H9 (cell line): ENCODE results near the gene TENM4. TPM values are rescaled to one million over a fixed set of nuclear protein-coding genes. Genes with fewer than 3 reads are reported as not detected.

Experiments
- DNase-seq: peaks from one replicate; pipeline ENCODE4 v3.0.0-alpha.2; 2017
- H2AFZ ChIP-seq: one replicate; pipeline ENCODE4 v1.6.1; 2013; ENCODE audit warnings: mild to moderate bottlenecking, low read length, control low read depth, moderate library complexity
- H2AK5ac ChIP-seq: 2 replicates; pipeline ENCODE4 v1.6.1; 2013; ENCODE audit warnings: low read length, control low read depth, mixed read lengths; ENCODE audit not compliant: insufficient read length
- H2BK120ac ChIP-seq: one replicate; pipeline ENCODE4 v1.6.1; 2013; ENCODE audit warnings: low read depth, mild to moderate bottlenecking, low read length, control low read depth, inconsistent platforms; ENCODE audit not compliant: poor library complexity, severe bottlenecking
- H2BK12ac ChIP-seq: 2 replicates; pipeline ENCODE4 v1.6.1; 2013; ENCODE audit warnings: low read length, control low read depth, mixed read lengths, low read depth; ENCODE audit not compliant: insufficient read length
- H2BK15ac ChIP-seq: 2 replicates; pipeline ENCODE4 v1.6.1; 2013; ENCODE audit warnings: low read depth, low read length, control low read depth
- H2BK20ac ChIP-seq: one replicate; pipeline ENCODE4 v1.6.1; 2013; ENCODE audit warnings: low read depth, mild to moderate bottlenecking, low read length, control low read depth, inconsistent platforms; ENCODE audit not compliant: poor library complexity, severe bottlenecking
- H2BK5ac ChIP-seq: 2 replicates; pipeline ENCODE4 v1.6.1; 2013; ENCODE audit warnings: low read length, control low read depth, mixed read lengths; ENCODE audit not compliant: insufficient read length
- H3K14ac ChIP-seq: 2 replicates; pipeline ENCODE4 v1.6.1; 2013; ENCODE audit warnings: low read length, control low read depth; ENCODE audit not compliant: insufficient read depth
- H3K18ac ChIP-seq: 2 replicates; pipeline ENCODE4 v1.6.1; 2013; ENCODE audit warnings: low read depth, mild to moderate bottlenecking, mixed read lengths, low read length, control low read depth; ENCODE audit not compliant: insufficient read length
- H3K23ac ChIP-seq: 2 replicates; pipeline ENCODE4 v1.6.1; 2013; ENCODE audit warnings: low read length, control low read depth, mixed read lengths, low read depth; ENCODE audit not compliant: insufficient read length
- H3K23me2 ChIP-seq: 2 replicates; pipeline ENCODE4 v1.6.1; 2013; ENCODE audit warnings: low read depth, mild to moderate bottlenecking, mixed read lengths, low read length, control low read depth; ENCODE audit not compliant: insufficient read length, poor library complexity, severe bottlenecking
- H3K27ac ChIP-seq: 2 replicates; pipeline ENCODE4 v1.5.1; 2013; ENCODE audit warnings: low read length, control low read depth, mixed read lengths, low read depth; ENCODE audit not compliant: insufficient read length
- H3K27me3 ChIP-seq: 2 replicates; pipeline ENCODE4 v1.6.1; 2013; ENCODE audit warnings: low read length, control low read depth, inconsistent platforms; ENCODE audit not compliant: insufficient read depth
- H3K4ac ChIP-seq: 2 replicates; pipeline ENCODE4 v1.6.1; 2013; ENCODE audit warnings: low read depth, mild to moderate bottlenecking, control low read depth, inconsistent platforms, low read length, moderate library complexity
- H3K4me1 ChIP-seq: 2 replicates; pipeline ENCODE4 v1.6.1; 2013; ENCODE audit warnings: low read length, control low read depth, inconsistent platforms; ENCODE audit not compliant: insufficient read depth
- H3K4me2 ChIP-seq: 2 replicates; pipeline ENCODE4 v1.6.1; 2013; ENCODE audit warnings: low read length, control low read depth, mixed read lengths; ENCODE audit not compliant: insufficient read length, insufficient read depth
- H3K56ac ChIP-seq: 2 replicates; pipeline ENCODE4 v1.6.1; 2013; ENCODE audit warnings: low read depth, mild to moderate bottlenecking, mixed read lengths, low read length, control low read depth; ENCODE audit not compliant: insufficient read length
- H3K79me1 ChIP-seq: 2 replicates; pipeline ENCODE4 v1.6.1; 2013; ENCODE audit warnings: low read depth, mild to moderate bottlenecking, moderate library complexity, low read length, control low read depth, inconsistent platforms; ENCODE audit not compliant: insufficient read depth, poor library complexity, severe bottlenecking
- H3K79me2 ChIP-seq: 2 replicates; pipeline ENCODE4 v1.6.1; 2013; ENCODE audit warnings: low read length, control low read depth, inconsistent platforms; ENCODE audit not compliant: insufficient read depth
- H3K9ac ChIP-seq: 2 replicates; pipeline ENCODE4 v1.6.1; 2013; ENCODE audit warnings: low read length, control low read depth, mixed read lengths; ENCODE audit not compliant: insufficient read length; ENCODE audit errors: extremely low read depth
- H3K9me3 ChIP-seq: one replicate; pipeline ENCODE4 v1.6.1; 2013; ENCODE audit warnings: low read depth, low read length, inconsistent platforms; ENCODE audit not compliant: control insufficient read depth
- H3T11ph ChIP-seq: one replicate; pipeline ENCODE4 v1.6.1; 2013; ENCODE audit warnings: mild to moderate bottlenecking, low read length, control low read depth, inconsistent platforms
- H4K20me1 ChIP-seq: one replicate; pipeline ENCODE4 v1.6.1; 2013; ENCODE audit not compliant: control insufficient read depth, insufficient read length, insufficient read depth
- H4K5ac ChIP-seq: 2 replicates; pipeline ENCODE4 v1.6.1; 2013; ENCODE audit warnings: low read depth, mild to moderate bottlenecking, mixed read lengths, low read length, control low read depth; ENCODE audit not compliant: insufficient read length
- H4K8ac ChIP-seq: replicated peaks from 2 replicates; pipeline ENCODE4 v1.6.1; 2013; ENCODE audit warnings: low read length, control low read depth, mixed read lengths, low read depth; ENCODE audit not compliant: insufficient read length
- H4K91ac ChIP-seq: 2 replicates; pipeline ENCODE4 v1.6.1; 2013; ENCODE audit warnings: low read depth, mild to moderate bottlenecking, moderate library complexity, mixed read lengths, low read length, control low read depth; ENCODE audit not compliant: insufficient read length
- H3K27ac Mint-ChIP-seq, 3 experiments: 2 replicates in 2 of 3; 3 replicates in 1 of 3; pipeline ENCODE4 v1.8.0; 2020 to 2021; ENCODE audit warnings: mixed read lengths in 3 of 3, mild to moderate bottlenecking in 1 of 3, moderate library complexity in 1 of 3
- H3K27me3 Mint-ChIP-seq: 2 replicates; pipeline ENCODE4 v1.8.0; 2021; ENCODE audit warnings: low read depth, mild to moderate bottlenecking, moderate library complexity, mixed read lengths
- H3K36me3 Mint-ChIP-seq, 3 experiments: 2 replicates in 2 of 3; 3 replicates in 1 of 3; pipeline ENCODE4 v1.8.0; 2020 to 2021; ENCODE audit warnings: low read depth in 3 of 3, mixed read lengths in 3 of 3; ENCODE audit not compliant: insufficient read depth in 1 of 3
- H3K4me1 Mint-ChIP-seq, 2 experiments: 2 replicates each; pipeline ENCODE4 v1.8.0; 2020; ENCODE audit warnings: mixed read lengths in 2 of 2
- H3K4me3 Mint-ChIP-seq, 2 experiments: 2 replicates in 1 of 2; 3 replicates in 1 of 2; pipeline ENCODE4 v1.8.0; 2020 to 2021; ENCODE audit warnings: mild to moderate bottlenecking in 2 of 2, mixed read lengths in 2 of 2, moderate library complexity in 1 of 2
- H3K9me3 Mint-ChIP-seq, 2 experiments: 2 replicates in 1 of 2; 3 replicates in 1 of 2; pipeline ENCODE4 v1.8.0; 2020; ENCODE audit warnings: mild to moderate bottlenecking in 2 of 2, mixed read lengths in 2 of 2, moderate library complexity in 1 of 2
- CTCF ChIP-seq: fragments of 200-600 bp; sonication (generic); conservative IDR thresholded peaks from 3 replicates; pipeline ENCODE4 v1.8.0; 2021; ENCODE audit warnings: antibody characterized with exemption, mild to moderate bottlenecking
- whole genome bisulfite sequencing: extraction: QIAGEN DNeasy Blood & Tissue Kit; methylation state at CpG from one replicate; pipeline ENCODE4 v1.1.7; 2013; ENCODE audit warnings: missing lambda C conversion rate, low lambda C conversion rate, mixed read lengths; ENCODE audit not compliant: insufficient read length; ENCODE audit errors: extremely low coverage; 5-methylcytosine and 5-hydroxymethylcytosine counted together
- total RNA-seq: library from RNA; stranded (reverse); gene quantifications from 2 replicates; pipeline ENCODE4 v1.2.1, GENCODE V29; 2021

Gene TENM4
- total RNA-seq, 1 experiment from 2014 or later = 4.6 TPM

GRCh38 chr11:79471071-79471844 lies 30.4 kb upstream of the TENM4 start:
- Histone ChIP-seq H2BK5ac (no peak overlapping the region), H3K14ac (no peak overlapping the region), H3K4me2 (no peak overlapping the region), H2BK20ac (no peak overlapping the region), H4K91ac (no peak overlapping the region), H3T11ph (no peak overlapping the region), H2BK120ac (no peak overlapping the region), H3K4me1 (peaks cover 25% of the 10 kb centered on the region), H3K27me3 (no peaks in the 10 kb centered on the region), H3K9ac (no peak overlapping the region), H2BK12ac (no peak overlapping the region), H3K23me2 (no peaks in the 10 kb centered on the region), H4K8ac (no peak overlapping the region), H3K4ac (no peak overlapping the region), H2AK5ac (no peak overlapping the region), H3K23ac (no peak overlapping the region), H4K20me1 (no peaks in the 10 kb centered on the region), H3K79me1 (no peaks in the 10 kb centered on the region), H3K27ac (no peak overlapping the region), H3K18ac (peak overlapping the region; percentile 43), H4K5ac (no peak overlapping the region), H3K56ac (no peak overlapping the region), H2BK15ac (no peak overlapping the region), H2AFZ (no peak overlapping the region), H3K79me2 (no peaks in the 10 kb centered on the region), H3K9me3 (peaks cover 8% of the 10 kb centered on the region)
- Mint-ChIP-seq H3K36me3 (peaks cover 2 to 14% (median 10%) of the 10 kb centered on the region in 3 experiments; a peak in 6 of 7 replicates), H3K4me3 (0 out of 5 replicates have a peak overlapping the region, but pooled peaks of 1 of the 2 experiments have one; percentile 54), H3K27ac (peak overlapping the region in 2 of 3 experiments; percentile 36 to 74; a peak in 4 of 7 replicates), H3K4me1 (peaks cover 70 to 74% of the 10 kb centered on the region in 2 experiments), H3K9me3 (peaks cover 9 to 16% of the 10 kb centered on the region in 2 experiments), H3K27me3 (peaks cover 2% of the 10 kb centered on the region)
- no CpG with 5 or more reads among the region's 7 CpGs for WGBS
- no peak for TF ChIP-seq CTCF
- DNase-seq = no peak
